OCI-LY3 (cell line): ENCODE measurements around the gene HIGD1C.

ENCODE experiments used
- CTCF ChIP-seq: fragments of 200-600, 300-600 bp; sonication (generic); IDR thresholded peaks from 2 replicates; pipeline ENCODE4 v1.5.1; 2014; ENCODE audit warnings: antibody characterized with exemption, low read length, low read depth
- EZH2phosphoT487 ChIP-seq: fragments of 200-600 bp; shearing (Covaris generic); IDR thresholded peaks from 2 replicates; pipeline ENCODE4 v1.6.1; 2018; ENCODE audit warnings: antibody characterized with exemption, mixed run types, low read depth

- TF ChIP-seq CTCF (no peak), EZH2phosphoT487 (no peak)
Measured at GRCh38 chr12:50992819-50993218, 40.5 kb downstream of the HIGD1C start.
